ENCODE results near the gene NDUFA6. TPM values are rescaled to one million over a fixed set of nuclear protein-coding genes. Genes with fewer than 3 reads are reported as not detected.

The NDUFA6 gene
- total and polyA plus RNA-seq, 10 of the 15 experiments (the other 5 are each of a cell fraction or from before 2014, with no cell fraction given) = 85.9 to 511 (median 128) TPM

- TF ChIP-seq REST (IDR thresholded peaks at IDR 0.05; ENCODE audit: low read depth, low read length) (peak; percentile 34; the same call in 1 of the 2 replicates), IKZF2 (IDR thresholded peaks at IDR 0.05) (no peak; a peak in 1 of 4 replicates), SMC3 (IDR thresholded peaks at IDR 0.05; ENCODE audit: borderline replicate concordance, low read length) (0 out of 2 replicates have a peak, but pooled peaks have one; percentile 11), JUND (IDR thresholded peaks at IDR 0.05; ENCODE audit: low read depth, low read length) (0 out of 2 replicates have a peak, but pooled peaks have one; percentile 26), CUX1 (IDR thresholded peaks at IDR 0.05; ENCODE audit: insufficient replicate concordance, low read depth, low read length) (no peak), ZBTB4 (CRISPR knock-in tag; IDR thresholded peaks at IDR 0.05) (0 out of 2 replicates have a peak, but pooled peaks have one; percentile 70), GABPA (IDR thresholded peaks at IDR 0.05; ENCODE audit: low read depth) (no peak), SREBF1 (IDR thresholded peaks at IDR 0.05; ENCODE audit: low read length) (no peak; the same call in 1 of the 2 replicates), TCF7 (IDR thresholded peaks at IDR 0.05; ENCODE audit: borderline replicate concordance) (no peak), CHD2 (IDR thresholded peaks at IDR 0.05; ENCODE audit: borderline replicate concordance, low read depth, low read length) (peak; percentile 98), YBX1 (IDR thresholded peaks at IDR 0.05) (no peak), BRCA1 (IDR thresholded peaks at IDR 0.05; ENCODE audit: low read depth, low read length) (peak; percentile 80), PAX5 (IDR thresholded peaks at IDR 0.05; ENCODE audit: borderline replicate concordance, low read depth, low read length) (0 out of 2 replicates have a peak, but pooled peaks have one; percentile 29), TAF1 (IDR thresholded peaks at IDR 0.05; ENCODE audit: borderline replicate concordance, low read depth, low read length) (peak; percentile 99)
Observed at GRCh38 chr22:42079319-42080251, 11.0 kb downstream of the NDUFA6 start, which contains the start of gene SMDT1 (continued).

All from GM12878 (cell line).